ENCODE results near the gene HOXA9.

DNA sequence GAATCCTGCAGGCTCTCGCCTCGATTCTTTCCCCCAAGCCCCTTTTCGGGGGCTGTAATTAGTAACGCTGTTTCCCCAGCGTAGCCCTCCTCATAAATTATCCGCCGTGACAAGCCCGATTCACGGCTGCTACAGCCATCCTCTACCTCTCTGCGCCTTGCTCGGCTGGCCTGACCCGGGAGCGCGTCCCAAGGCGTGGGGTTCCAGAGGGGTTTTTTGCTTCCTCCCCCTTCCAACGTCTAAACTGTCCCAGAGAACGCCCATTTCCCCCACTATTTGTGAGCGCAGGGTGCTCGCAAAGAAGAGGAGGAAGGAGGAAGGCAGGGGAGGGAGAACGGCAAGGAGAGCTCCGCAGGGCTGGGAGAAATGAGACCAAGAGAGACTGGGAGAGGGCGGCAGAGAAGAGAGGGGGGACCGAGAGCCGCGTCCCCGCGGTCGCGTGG lies 22.7 kb downstream of the HOXA9 start:
- TF ChIP-seq, protein P1, sequence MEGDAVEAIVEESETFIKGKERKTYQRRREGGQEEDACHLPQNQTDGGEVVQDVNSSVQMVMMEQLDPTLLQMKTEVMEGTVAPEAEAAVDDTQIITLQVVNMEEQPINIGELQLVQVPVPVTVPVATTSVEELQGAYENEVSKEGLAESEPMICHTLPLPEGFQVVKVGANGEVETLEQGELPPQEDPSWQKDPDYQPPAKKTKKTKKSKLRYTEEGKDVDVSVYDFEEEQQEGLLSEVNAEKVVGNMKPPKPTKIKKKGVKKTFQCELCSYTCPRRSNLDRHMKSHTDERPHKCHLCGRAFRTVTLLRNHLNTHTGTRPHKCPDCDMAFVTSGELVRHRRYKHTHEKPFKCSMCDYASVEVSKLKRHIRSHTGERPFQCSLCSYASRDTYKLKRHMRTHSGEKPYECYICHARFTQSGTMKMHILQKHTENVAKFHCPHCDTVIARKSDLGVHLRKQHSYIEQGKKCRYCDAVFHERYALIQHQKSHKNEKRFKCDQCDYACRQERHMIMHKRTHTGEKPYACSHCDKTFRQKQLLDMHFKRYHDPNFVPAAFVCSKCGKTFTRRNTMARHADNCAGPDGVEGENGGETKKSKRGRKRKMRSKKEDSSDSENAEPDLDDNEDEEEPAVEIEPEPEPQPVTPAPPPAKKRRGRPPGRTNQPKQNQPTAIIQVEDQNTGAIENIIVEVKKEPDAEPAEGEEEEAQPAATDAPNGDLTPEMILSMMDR (IDR thresholded peaks at IDR 0.05) = no peak
- TF ChIP-seq POLR2A (IDR thresholded peaks at IDR 0.05) (no peak), POLR2AphosphoS5 (IDR thresholded peaks at IDR 0.05) (no peak)
